ENCODE measurements around the gene MYBBP1A. TPM values are rescaled to one million over a fixed set of nuclear protein-coding genes. Genes with fewer than 3 reads are reported as not detected.

Gene MYBBP1A
- total RNA-seq, 4 donors from 2014 or later = 25.4 to 148 (median 81.5) TPM

- no peaks in the 10 kb centered on the region for H3K36me3 ChIP-seq
- WGBS, 2 donors (ENCODE audit: low coverage in 1 of 2) = 54 to 60% methylated on average over 1 to 6 of the region's 7 CpGs
- TF ChIP-seq EP300 (IDR thresholded peaks at IDR 0.05; ENCODE audit: low read depth) (no peak), POLR2A (IDR thresholded peaks at IDR 0.05) (no peak), POLR2AphosphoS5 (IDR thresholded peaks at IDR 0.05) (no peak), CTCF (IDR thresholded peaks at IDR 0.05) (no peak)
- H3K4me3 ChIP-seq = no peak overlapping the region
- in situ Hi-C loops (cut with MboI; ENCODE audit: low pct_ligation_motif_present in 1 of 4, low pct_unique_long_range_greater_than_20kb in 1 of 4, low sequenced_read_pairs in 3 of 4) = loop anchor here in 2 of 4 donors (10.0 kb wide), 1 partner anchor 51 kb away; no protein-coding TSS in a partner anchor
- no peaks in the 10 kb centered on the region for H3K27me3 ChIP-seq
- H3K9me3 ChIP-seq = no peaks in the 10 kb centered on the region
- H3K4me1 ChIP-seq = no peaks in the 10 kb centered on the region
- intact Hi-C loops (cut with DNase I; ENCODE audit: low total_unique reads) = no loop called here
- no peak overlapping the region for H3K27ac ChIP-seq
- DNase-seq = no peak
These were observed 18.5 kb upstream of the MYBBP1A start for GRCh38 chr17:4573669-4574068.

GRCh38 chr17:4573115-4573514, 17.9 kb upstream of the MYBBP1A start:
- intact Hi-C loops (cut with DNase I; ENCODE audit: low total_unique reads) (no loop called here), in situ Hi-C loops (cut with MboI; ENCODE audit: low pct_ligation_motif_present in 1 of 4, low pct_unique_long_range_greater_than_20kb in 1 of 4, low sequenced_read_pairs in 3 of 4) (loop anchor here in 2 of 4 donors (10.0 kb wide), 1 partner anchor 52 kb away; no protein-coding TSS in a partner anchor)
- Histone ChIP-seq H3K9me3 (no peaks in the 10 kb centered on the region), H3K4me1 (no peaks in the 10 kb centered on the region), H3K27me3 (no peaks in the 10 kb centered on the region), H3K36me3 (no peaks in the 10 kb centered on the region), H3K4me3 (no peak overlapping the region), H3K27ac (no peak overlapping the region)
- TF ChIP-seq CTCF (IDR thresholded peaks at IDR 0.05) (no peak), POLR2A (IDR thresholded peaks at IDR 0.05) (no peak), POLR2AphosphoS5 (IDR thresholded peaks at IDR 0.05) (no peak), EP300 (IDR thresholded peaks at IDR 0.05; ENCODE audit: low read depth) (no peak)
- DNase-seq = no peak
- 60% methylated on average over 4 of the region's 4 CpGs; no CpG with 5 or more reads in 1 of the 2 donors for WGBS, 2 donors (ENCODE audit: low coverage in 1 of 2)

- DNase-seq = no peak
- Histone ChIP-seq H3K4me1 (no peaks in the 10 kb centered on the region), H3K27me3 (no peaks in the 10 kb centered on the region), H3K27ac (no peak overlapping the region), H3K36me3 (no peaks in the 10 kb centered on the region), H3K9me3 (no peaks in the 10 kb centered on the region), H3K4me3 (no peak overlapping the region)
- intact Hi-C loops (cut with DNase I; ENCODE audit: low total_unique reads) = no loop called here
- in situ Hi-C loops (cut with MboI; ENCODE audit: low pct_ligation_motif_present in 1 of 4, low pct_unique_long_range_greater_than_20kb in 1 of 4, low sequenced_read_pairs in 3 of 4) = loop anchor here in 2 of 4 donors (10.0 kb wide), 1 partner anchor 53 kb away; no protein-coding TSS in a partner anchor
- WGBS, 2 donors (ENCODE audit: low coverage in 1 of 2) = 71 to 85% methylated on average over 9 of the region's 9 CpGs
- TF ChIP-seq POLR2A (IDR thresholded peaks at IDR 0.05) (no peak), EP300 (IDR thresholded peaks at IDR 0.05; ENCODE audit: low read depth) (no peak), CTCF (IDR thresholded peaks at IDR 0.05) (no peak), POLR2AphosphoS5 (IDR thresholded peaks at IDR 0.05) (no peak)
These were observed 16.9 kb upstream of the MYBBP1A start for GRCh38 chr17:4572131-4572530.

GRCh38 chr17:4569591-4569990, 14.4 kb upstream of the MYBBP1A start:
- TF ChIP-seq POLR2A (IDR thresholded peaks at IDR 0.05) = no peak
- no peak for TF ChIP-seq CTCF (IDR thresholded peaks at IDR 0.05)
- TF ChIP-seq EP300 (IDR thresholded peaks at IDR 0.05; ENCODE audit: low read depth) = no peak
- no peaks in the 10 kb centered on the region for H3K36me3 ChIP-seq
- H3K27ac ChIP-seq = no peak overlapping the region
- H3K9me3 ChIP-seq = no peaks in the 10 kb centered on the region
- H3K27me3 ChIP-seq = no peaks in the 10 kb centered on the region
- no peak overlapping the region for H3K4me3 ChIP-seq
- in situ Hi-C loops (cut with MboI; ENCODE audit: low pct_ligation_motif_present in 1 of 4, low pct_unique_long_range_greater_than_20kb in 1 of 4, low sequenced_read_pairs in 3 of 4) = loop anchor here in 2 of 4 donors (5.0 to 10.0 kb wide), 2 partner anchors 55 to 58 kb away; no protein-coding TSS in a partner anchor
- DNase-seq = no peak
- peaks cover 0 to 12% (median 5%) of the 10 kb centered on the region in 4 donors for H3K4me1 ChIP-seq
- whole genome bisulfite sequencing, 2 donors (ENCODE audit: low coverage in 1 of 2) = 76 to 80% methylated on average over 1 of the region's 1 CpG
- intact Hi-C loops (cut with DNase I; ENCODE audit: low total_unique reads) = loop anchor here (5.0 kb wide), 1 partner anchor 58 kb away; no protein-coding TSS in a partner anchor
